Testis (tissue), 2 donors: ENCODE data around the gene COX19.

Source experiments
- POLR2A ChIP-seq: fragments of 450-650 bp; IDR thresholded peaks from one replicate; pipeline ENCODE4 v1.6.1; 2017; ENCODE audit warnings: antibody characterized with exemption, mild to moderate bottlenecking, moderate library complexity
- TF ChIP-seq, protein P1 (sequence below), 3 experiments: fragments of 450-650 bp in 2 of 3; fragments of 200-600 bp in 1 of 3; sonication (generic) in 1 of 3; IDR thresholded peaks; one replicate each; pipeline ENCODE4 v1.5.1; 2016 to 2019; ENCODE audit warnings: antibody characterized with exemption in 3 of 3, mild to moderate bottlenecking in 2 of 3, moderate library complexity in 1 of 3

GRCh38 chr7:947391-948210, 27.7 kb downstream of the COX19 start:
- TF ChIP-seq, protein P1, sequence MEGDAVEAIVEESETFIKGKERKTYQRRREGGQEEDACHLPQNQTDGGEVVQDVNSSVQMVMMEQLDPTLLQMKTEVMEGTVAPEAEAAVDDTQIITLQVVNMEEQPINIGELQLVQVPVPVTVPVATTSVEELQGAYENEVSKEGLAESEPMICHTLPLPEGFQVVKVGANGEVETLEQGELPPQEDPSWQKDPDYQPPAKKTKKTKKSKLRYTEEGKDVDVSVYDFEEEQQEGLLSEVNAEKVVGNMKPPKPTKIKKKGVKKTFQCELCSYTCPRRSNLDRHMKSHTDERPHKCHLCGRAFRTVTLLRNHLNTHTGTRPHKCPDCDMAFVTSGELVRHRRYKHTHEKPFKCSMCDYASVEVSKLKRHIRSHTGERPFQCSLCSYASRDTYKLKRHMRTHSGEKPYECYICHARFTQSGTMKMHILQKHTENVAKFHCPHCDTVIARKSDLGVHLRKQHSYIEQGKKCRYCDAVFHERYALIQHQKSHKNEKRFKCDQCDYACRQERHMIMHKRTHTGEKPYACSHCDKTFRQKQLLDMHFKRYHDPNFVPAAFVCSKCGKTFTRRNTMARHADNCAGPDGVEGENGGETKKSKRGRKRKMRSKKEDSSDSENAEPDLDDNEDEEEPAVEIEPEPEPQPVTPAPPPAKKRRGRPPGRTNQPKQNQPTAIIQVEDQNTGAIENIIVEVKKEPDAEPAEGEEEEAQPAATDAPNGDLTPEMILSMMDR (IDR thresholded peaks at IDR 0.05), result no peak
- no peak for TF ChIP-seq POLR2A
